ENCODE results near the gene ARMC7.

The ARMC7 gene

DNA sequence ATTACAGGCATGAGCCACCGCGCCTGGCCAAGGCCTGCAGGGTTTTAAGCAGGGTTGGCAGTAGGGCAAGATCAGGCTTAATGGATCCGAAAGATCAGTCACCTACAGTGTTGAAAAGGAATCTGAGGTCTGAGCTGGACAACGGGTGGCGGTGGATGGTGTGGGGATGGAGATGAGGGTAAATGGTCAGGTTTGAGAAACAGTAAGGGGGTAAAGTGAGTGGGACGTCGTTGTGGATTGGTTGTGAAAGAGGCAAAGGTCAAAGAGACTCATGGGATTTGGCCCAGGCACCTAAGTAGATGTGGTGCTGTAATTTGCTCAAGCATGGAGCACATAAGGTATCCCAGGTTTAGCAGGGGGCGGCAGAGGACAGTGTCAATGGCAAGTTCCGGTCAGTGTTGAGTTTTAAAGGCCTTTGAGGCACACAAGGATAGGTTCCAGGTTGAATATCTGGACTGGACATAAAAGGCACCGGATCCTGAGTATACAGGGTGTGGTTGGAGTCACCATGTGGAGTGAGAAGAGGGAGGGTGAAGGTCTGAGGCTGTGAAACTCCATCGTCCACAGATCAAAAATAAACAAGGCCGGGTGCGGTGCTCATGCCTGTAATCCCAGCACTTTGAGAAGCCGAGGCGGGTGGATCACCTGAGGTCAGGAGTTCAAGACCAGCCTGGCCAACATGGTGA, 23.1 kb upstream of the ARMC7 start:
- TF ChIP-seq, protein P1, sequence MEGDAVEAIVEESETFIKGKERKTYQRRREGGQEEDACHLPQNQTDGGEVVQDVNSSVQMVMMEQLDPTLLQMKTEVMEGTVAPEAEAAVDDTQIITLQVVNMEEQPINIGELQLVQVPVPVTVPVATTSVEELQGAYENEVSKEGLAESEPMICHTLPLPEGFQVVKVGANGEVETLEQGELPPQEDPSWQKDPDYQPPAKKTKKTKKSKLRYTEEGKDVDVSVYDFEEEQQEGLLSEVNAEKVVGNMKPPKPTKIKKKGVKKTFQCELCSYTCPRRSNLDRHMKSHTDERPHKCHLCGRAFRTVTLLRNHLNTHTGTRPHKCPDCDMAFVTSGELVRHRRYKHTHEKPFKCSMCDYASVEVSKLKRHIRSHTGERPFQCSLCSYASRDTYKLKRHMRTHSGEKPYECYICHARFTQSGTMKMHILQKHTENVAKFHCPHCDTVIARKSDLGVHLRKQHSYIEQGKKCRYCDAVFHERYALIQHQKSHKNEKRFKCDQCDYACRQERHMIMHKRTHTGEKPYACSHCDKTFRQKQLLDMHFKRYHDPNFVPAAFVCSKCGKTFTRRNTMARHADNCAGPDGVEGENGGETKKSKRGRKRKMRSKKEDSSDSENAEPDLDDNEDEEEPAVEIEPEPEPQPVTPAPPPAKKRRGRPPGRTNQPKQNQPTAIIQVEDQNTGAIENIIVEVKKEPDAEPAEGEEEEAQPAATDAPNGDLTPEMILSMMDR (IDR thresholded peaks at IDR 0.05; ENCODE audit: borderline replicate concordance, control extremely low read depth, extremely low read depth, insufficient read depth, missing control alignments): no peak
- in situ Hi-C loops (cut with MboI; ENCODE audit: low sequenced_read_pairs, unreplicated experiment): no loop called here
- no peak for DNase-seq (ENCODE audit: low spot score)

DNA sequence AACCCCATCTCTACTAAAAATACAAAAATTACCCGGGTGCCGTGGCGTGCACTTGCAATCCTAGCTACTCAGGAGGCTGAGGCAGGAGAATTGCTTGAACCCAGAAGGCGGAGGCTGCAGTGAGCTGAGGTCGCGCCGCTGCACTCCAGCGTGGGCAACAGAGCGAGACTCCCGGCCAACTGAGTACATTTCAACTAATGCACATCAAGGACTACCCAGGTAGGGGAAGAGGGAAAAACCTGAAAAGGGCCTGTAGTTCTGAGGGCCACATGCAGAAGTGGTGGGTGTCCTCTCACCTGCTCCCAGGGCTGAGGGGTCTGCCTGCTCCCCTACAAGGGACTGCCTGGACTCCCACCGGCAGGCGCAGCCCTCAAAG, 22.6 kb upstream of the ARMC7 start:
- TF ChIP-seq, protein P1 (IDR thresholded peaks at IDR 0.05; ENCODE audit: borderline replicate concordance, control extremely low read depth, extremely low read depth, insufficient read depth, missing control alignments): no peak
- in situ Hi-C loops (cut with MboI; ENCODE audit: low sequenced_read_pairs, unreplicated experiment): no loop called here

DNA sequence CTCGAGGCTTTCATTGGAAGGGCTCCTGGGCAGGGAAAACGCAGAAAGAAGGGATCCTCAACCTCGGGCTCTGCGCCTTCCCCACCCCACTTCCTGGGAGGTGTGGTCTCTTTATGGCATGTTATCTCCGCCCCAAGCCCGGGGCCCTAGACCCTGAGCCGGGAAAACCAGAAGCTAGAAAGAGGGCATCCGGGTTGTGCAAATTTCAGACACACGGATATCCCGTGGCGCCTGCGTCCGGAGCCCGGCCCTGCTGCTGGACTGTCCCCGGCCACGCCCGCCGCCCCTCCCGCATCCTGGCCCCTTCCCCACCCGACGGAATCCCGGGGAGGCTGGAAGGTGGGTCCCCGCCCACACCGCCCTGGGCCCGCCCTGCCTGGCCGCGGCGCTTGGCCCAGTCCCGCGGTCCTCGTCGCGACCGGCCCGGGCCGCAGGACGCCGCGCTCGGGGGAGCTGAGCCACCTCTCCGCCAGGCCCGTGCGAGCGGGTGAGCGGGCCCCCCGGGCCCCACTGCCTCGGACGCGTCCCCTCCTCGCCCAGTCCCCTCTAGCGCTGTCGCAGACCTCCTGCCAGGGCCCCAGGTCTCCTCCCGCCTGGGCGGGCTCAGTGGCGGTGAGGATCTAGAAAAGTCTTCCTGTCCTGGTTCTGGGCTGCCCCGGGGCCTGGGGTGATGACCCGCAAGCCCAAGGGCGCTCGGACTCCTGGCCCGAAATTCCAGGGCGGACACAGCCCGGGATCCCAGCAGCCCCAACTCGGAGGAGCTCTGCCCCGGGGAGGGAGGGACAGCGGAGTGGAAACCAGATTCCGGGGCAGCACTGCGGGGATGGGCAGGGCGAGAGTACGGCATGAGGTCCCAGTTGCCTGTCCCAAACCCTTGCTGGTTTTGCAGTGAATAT, 22.0 kb upstream of the ARMC7 start, which contains the start of gene SLC16A5:
Gene SLC16A5, plus strand, starts transcription at position 397 of the 896 bp plus-strand sequence. CDS start 5,683 bp downstream, outside the sequence.
- in situ Hi-C loops (cut with MboI; ENCODE audit: low sequenced_read_pairs, unreplicated experiment): no loop called here
- TF ChIP-seq, protein P1 (IDR thresholded peaks at IDR 0.05; ENCODE audit: borderline replicate concordance, control extremely low read depth, extremely low read depth, insufficient read depth, missing control alignments): no peak
- peak; percentile 81 for DNase-seq (ENCODE audit: low spot score)

More for the DNA sequence above, 22.6 kb upstream of the ARMC7 start:
- no peak for DNase-seq (ENCODE audit: low spot score)

DNA sequence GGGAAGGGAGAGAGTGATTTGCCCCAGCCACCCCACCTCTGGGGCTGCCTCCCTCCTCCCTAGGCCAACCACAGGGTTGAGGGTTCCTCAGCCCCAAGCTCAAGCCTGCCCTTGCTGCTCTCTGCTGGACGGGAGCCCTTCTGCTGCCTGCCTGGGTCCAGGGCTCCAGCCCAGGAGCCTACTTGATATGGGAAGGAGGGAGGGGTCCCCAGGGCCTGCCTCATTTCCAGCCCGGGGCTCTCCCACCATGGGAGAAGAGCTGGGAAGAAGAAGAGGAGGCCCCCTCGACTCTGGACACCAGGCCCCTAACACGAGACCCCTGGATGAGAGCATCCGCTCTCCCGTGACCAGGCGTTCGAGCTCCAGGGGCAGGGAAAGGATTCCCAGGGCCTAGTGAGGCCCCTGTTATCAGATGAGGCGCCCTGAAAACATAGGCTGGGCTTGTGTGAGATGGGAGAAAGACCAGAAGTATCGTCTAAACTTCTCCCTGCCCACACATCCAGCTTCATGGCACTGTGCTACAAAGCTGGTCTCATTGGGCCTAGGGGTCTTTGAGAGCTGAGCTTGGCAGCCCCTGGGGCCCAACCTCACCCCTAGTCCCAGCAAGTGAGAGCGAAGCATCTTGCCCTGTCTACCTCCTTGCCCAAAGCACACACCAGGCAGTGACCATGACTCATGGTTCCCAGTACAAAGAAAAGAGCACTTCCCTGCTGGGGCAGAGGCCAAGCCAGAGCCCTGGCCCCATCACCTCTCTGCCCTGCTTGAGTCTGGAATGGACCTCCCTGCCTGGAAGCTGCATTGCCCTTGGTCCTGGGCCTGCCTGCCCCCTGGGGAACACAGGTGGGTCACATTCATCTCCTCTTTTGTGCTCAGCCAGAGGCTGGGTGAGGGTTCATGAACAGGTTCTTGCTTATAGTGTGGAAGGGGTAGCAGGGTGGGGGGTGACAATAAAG, 21.0 kb upstream of the ARMC7 start:
- in situ Hi-C loops (cut with MboI; ENCODE audit: low sequenced_read_pairs, unreplicated experiment): no loop called here
- DNase-seq (ENCODE audit: low spot score): no peak
- TF ChIP-seq, protein P1 (IDR thresholded peaks at IDR 0.05; ENCODE audit: borderline replicate concordance, control extremely low read depth, extremely low read depth, insufficient read depth, missing control alignments): peak; percentile 11

DNA sequence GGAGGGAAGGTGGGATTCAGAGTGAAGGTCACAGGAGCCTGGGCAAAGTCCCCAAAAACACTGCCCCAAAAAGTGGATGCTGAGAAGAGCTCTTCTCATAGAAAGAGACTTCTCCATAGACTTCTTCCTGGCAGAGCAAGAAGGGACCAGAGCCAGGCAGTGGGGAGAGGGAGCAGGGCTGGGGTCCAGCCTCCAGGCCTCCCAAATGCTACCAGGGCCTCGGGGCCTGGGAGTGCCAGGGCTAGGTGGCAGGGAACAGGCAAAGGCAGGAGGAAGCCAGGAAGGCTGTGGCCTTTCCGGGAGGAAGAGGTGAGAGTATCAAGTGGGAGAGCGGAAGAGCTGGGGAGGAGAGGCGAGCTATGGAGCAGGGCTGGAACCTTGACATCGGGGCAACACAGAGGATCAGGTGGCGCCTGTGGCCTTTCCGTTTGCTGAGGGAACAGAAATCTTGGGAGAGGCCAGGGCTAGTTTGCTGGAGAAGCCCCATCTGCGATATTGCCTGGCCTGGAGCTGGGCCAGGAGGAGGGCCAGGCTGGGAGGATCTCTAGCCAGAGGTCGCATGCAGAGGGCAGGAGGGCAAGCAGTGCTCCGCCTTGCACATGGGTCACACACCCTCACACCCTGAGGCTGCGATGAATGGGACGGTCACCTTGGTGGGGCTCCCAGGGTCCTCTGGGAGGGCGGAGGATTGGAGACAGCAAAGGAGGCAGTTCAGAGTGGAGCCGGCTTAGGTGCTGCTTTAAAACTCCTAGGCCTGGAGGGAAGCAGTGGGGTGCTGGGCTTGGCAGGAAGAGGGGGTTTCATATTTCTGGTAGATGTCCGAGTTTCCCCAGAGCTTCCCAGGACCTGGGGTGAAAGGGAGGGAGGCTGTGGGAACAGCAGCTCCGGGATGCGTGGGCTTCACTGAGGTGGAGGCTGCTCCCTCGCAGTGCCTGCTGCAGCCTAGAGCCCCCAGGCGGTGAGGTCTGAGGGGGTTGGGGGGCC, 18.6 kb upstream of the ARMC7 start:
- no peak for DNase-seq (ENCODE audit: low spot score)
- in situ Hi-C loops (cut with MboI; ENCODE audit: low sequenced_read_pairs, unreplicated experiment): no loop called here
- TF ChIP-seq, protein P1 (IDR thresholded peaks at IDR 0.05; ENCODE audit: borderline replicate concordance, control extremely low read depth, extremely low read depth, insufficient read depth, missing control alignments): no peak

Data from GM13976 (cell line).